ENCODE measurements around the gene PNPLA5.

The PNPLA5 gene

GRCh38 chr22:43925433-43926348 is 33.9 kb upstream of the PNPLA5 start:
- CTCF ChIA-PET: no interaction called here
- no peak for TF ChIP-seq CTCF (IDR thresholded peaks at IDR 0.05; ENCODE audit: control extremely low read depth, extremely low read depth, low read depth, missing control alignments)
- POLR2A ChIA-PET: no interaction called here
- no peak for DNase-seq (ENCODE audit: extremely low spot score)

- no peak for TF ChIP-seq CTCF (IDR thresholded peaks at IDR 0.05; ENCODE audit: control extremely low read depth, extremely low read depth, low read depth, missing control alignments)
- POLR2A ChIA-PET: no interaction called here
- DNase-seq (ENCODE audit: extremely low spot score): no peak
- CTCF ChIA-PET: no interaction called here
Measured at GRCh38 chr22:43924877-43925276, 33.1 kb upstream of the PNPLA5 start.

GRCh38 chr22:43923631-43924464 is 32.0 kb upstream of the PNPLA5 start, which contains the start of gene PNPLA3:
TSS of gene PNPLA3 (plus strand) at chr22:43923805. CDS start at chr22:43923912, 107 bp downstream.
- DNase-seq (ENCODE audit: extremely low spot score): peak; percentile 86
- CTCF ChIA-PET: interaction anchor here (1.2 to 2.2 kb wide), 2 partner anchors 20 to 39 kb away, joined by 3 to 8 read pairs; no protein-coding TSS in a partner anchor
- no peak for TF ChIP-seq CTCF (IDR thresholded peaks at IDR 0.05; ENCODE audit: control extremely low read depth, extremely low read depth, low read depth, missing control alignments)
- POLR2A ChIA-PET: no interaction called here

- TF ChIP-seq CTCF (IDR thresholded peaks at IDR 0.05; ENCODE audit: control extremely low read depth, extremely low read depth, low read depth, missing control alignments): no peak
- ChIA-PET POLR2A (no interaction called here), CTCF (interaction anchor here (1.1 to 2.2 kb wide), 4 partner anchors 12 to 38 kb away, joined by 3 to 8 read pairs (median 6); no protein-coding TSS in a partner anchor)
- peak; percentile 50 for DNase-seq (ENCODE audit: extremely low spot score)
Measured at GRCh38 chr22:43923191-43923590, 31.4 kb upstream of the PNPLA5 start.

GRCh38 chr22:43922123-43922522 is 30.3 kb upstream of the PNPLA5 start:
- no peak for TF ChIP-seq CTCF (IDR thresholded peaks at IDR 0.05; ENCODE audit: control extremely low read depth, extremely low read depth, low read depth, missing control alignments)
- POLR2A ChIA-PET: no interaction called here
- DNase-seq (ENCODE audit: extremely low spot score): no peak
- CTCF ChIA-PET: interaction anchor here (1.1 to 2.2 kb wide), 4 partner anchors 10 to 37 kb away, joined by 3 to 8 read pairs (median 6); no protein-coding TSS in a partner anchor

GRCh38 chr22:43921370-43921769 is 29.6 kb upstream of the PNPLA5 start:
- POLR2A ChIA-PET: interaction anchor here (0.6 kb wide), 1 partner anchor 21 kb away, joined by 3 read pairs; no protein-coding TSS in a partner anchor
- CTCF ChIA-PET: interaction anchor here (1.0 to 1.6 kb wide), 5 partner anchors 8 to 24 kb away, joined by 3 to 8 read pairs (median 3); no protein-coding TSS in a partner anchor
- DNase-seq (ENCODE audit: extremely low spot score): no peak

More at GRCh38 chr22:43921370-43921769, 29.6 kb upstream of the PNPLA5 start:
- no peak for TF ChIP-seq CTCF (IDR thresholded peaks at IDR 0.05; ENCODE audit: control extremely low read depth, extremely low read depth, low read depth, missing control alignments)
